Measurements from ENCODE around the gene SDC3.

Gene SDC3

GRCh38 chr1:30928171-30928570, 19.6 kb upstream of the SDC3 start:
- no peak for DNase-seq (ENCODE audit: low spot score)

- no peak for DNase-seq (ENCODE audit: low spot score)
Measured at GRCh38 chr1:30927448-30927847, 18.9 kb upstream of the SDC3 start.

- DNase-seq (ENCODE audit: low spot score): no peak
Measured at GRCh38 chr1:30923597-30923996, 15.0 kb upstream of the SDC3 start.

GRCh38 chr1:30920827-30921226, 12.3 kb upstream of the SDC3 start:
- DNase-seq (ENCODE audit: low spot score): no peak

GRCh38 chr1:30919025-30919881, 10.7 kb upstream of the SDC3 start:
- no peak for DNase-seq (ENCODE audit: low spot score)

- DNase-seq (ENCODE audit: low spot score): no peak
Measured at GRCh38 chr1:30916296-30916695, 7.7 kb upstream of the SDC3 start.

- no peak for DNase-seq (ENCODE audit: low spot score)
Measured at GRCh38 chr1:30915491-30916230, 7.1 kb upstream of the SDC3 start.

- no peak for DNase-seq (ENCODE audit: low spot score)
Measured at GRCh38 chr1:30914931-30915330, 6.4 kb upstream of the SDC3 start.

- DNase-seq (ENCODE audit: low spot score): no peak
Measured at GRCh38 chr1:30914587-30914922, 6.0 kb upstream of the SDC3 start.

GRCh38 chr1:30912913-30913652, 4.5 kb upstream of the SDC3 start:
- DNase-seq (ENCODE audit: low spot score): no peak

- DNase-seq (ENCODE audit: low spot score): no peak
Measured at GRCh38 chr1:30912224-30912623, 3.7 kb upstream of the SDC3 start.

- DNase-seq (ENCODE audit: low spot score): peak; percentile 87
Measured at GRCh38 chr1:30911059-30911954, 2.7 kb upstream of the SDC3 start.

GRCh38 chr1:30909365-30910068, 959 bp upstream of the SDC3 start:
- DNase-seq (ENCODE audit: low spot score): no peak

- DNase-seq (ENCODE audit: low spot score): no peak
Measured at GRCh38 chr1:30908316-30908695, 252 bp downstream of the SDC3 start.

GRCh38 chr1:30907481-30908315, 860 bp downstream of the SDC3 start:
- peak; percentile 20 for DNase-seq (ENCODE audit: low spot score)

GRCh38 chr1:30906631-30907441, 1.7 kb downstream of the SDC3 start:
- no peak for DNase-seq (ENCODE audit: low spot score)

GRCh38 chr1:30905916-30906620, 2.5 kb downstream of the SDC3 start:
- no peak for DNase-seq (ENCODE audit: low spot score)

- no peak for DNase-seq (ENCODE audit: low spot score)
Measured at GRCh38 chr1:30905403-30905802, 3.2 kb downstream of the SDC3 start.

GRCh38 chr1:30904962-30905335, 3.6 kb downstream of the SDC3 start:
- DNase-seq (ENCODE audit: low spot score): no peak
